ENCODE results near the gene LRRC72.
"Not testable (repeated sequence)": the region's sequence is repeated elsewhere in the genome, so short reads cannot be mapped to it uniquely, and the experiment has no call there.

The LRRC72 gene

DNA sequence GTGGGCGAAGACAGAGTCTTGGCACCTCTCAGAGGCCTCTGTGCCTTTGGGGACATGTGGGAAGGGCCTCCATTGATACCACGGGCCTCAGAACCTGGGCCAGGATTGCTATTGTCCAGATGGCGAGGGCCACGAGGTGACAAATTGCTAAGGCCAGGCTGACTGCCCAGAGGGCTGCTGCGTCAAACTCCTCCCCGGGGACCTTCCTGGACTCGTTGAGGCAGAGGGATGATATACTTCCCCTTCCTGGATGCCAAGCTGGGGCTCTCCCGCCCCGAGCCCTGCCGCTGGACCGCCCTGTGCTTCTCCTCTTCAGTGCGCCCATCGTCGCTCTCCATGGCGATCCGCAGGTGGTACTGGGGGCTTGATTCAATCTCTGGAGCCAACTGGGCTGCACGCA lies 58.9 kb downstream of the LRRC72 start:
- DNase-seq, result no peak

DNA sequence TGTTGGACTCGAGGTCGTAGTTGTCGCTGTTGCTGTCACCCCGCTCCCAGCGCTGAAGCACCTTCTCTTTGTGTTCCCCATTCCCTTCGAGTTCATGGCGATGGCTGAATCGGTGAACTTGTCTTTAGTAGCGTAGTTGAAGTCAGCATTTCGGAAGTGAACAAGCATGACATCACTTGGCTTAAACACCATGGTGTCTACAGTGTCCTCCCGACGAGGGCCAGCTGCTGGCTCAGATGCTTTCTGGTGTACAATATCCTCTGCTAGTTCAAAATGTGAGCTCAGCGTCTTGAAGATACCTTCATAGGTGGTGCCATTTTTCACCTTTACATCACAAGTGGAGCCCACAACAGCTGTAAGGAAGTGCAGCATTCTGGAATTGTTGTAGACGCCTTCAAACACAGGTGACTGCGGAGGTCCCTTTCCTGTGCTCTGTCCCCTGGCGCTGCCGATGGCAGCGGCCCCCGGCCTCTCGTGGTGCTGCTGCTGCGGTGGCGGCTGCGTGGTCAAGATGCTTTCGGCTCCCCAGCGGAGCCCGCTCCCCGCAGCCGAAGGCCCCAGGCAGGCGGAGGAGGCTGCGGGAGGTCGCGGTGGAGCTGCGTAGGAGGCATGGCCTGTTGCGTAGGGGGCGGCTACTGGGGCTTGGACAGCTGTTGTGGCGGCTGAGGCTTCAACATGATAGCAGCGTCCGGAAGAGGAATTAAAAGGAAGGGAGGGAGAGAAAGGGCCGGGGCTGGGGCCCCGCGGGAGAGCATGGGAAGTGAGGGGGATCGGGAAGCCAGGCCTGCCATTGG lies 59.7 kb downstream of the LRRC72 start:
- DNase-seq, result no peak

DNA sequence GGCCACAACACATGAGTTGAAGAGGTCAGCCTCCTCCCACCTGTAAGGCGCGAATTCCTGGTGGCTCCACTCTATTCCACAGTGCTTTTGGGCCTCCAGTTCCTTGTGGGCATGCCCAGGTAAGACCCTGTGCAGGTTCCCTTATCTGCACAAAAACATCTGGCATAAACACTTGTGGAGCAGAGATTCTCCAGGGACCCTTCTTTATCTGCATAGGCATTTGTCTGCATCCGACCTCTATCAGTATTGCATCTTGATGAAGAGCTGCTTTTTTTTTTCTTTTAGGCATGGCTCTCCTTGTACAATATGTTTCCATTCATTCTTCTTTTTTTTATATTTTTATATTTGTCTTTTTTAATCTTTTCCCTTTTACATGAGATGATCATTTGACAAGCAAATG lies 60.5 kb downstream of the LRRC72 start:
- no peak for DNase-seq

- DNase-seq, result no peak
These were observed 61.2 kb downstream of the LRRC72 start for GRCh38 chr7:16587790-16588189.

- DNase-seq, result no peak
These were observed 63.3 kb downstream of the LRRC72 start for GRCh38 chr7:16589881-16590280.

DNA sequence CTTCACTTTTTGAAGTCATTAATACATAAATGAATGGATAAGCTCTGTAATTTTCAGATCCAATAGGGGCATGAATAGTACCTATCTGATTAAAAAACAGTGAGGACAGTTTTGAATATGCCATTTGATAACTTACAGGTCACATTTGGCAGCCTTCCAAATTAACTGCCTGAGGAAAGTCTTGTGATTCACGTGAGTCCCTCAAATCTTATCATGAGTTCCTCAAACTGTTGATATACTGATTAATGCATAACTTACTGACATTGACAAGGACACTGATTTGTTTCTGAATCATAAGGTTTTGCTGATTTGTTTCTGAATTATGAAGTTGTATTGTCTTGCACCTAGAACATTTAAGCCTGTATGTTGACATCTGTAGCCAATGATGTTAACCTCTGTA lies 63.8 kb downstream of the LRRC72 start:
- no peak for DNase-seq

- no peak for DNase-seq
These were observed 65.8 kb downstream of the LRRC72 start for GRCh38 chr7:16592395-16592794.

DNA sequence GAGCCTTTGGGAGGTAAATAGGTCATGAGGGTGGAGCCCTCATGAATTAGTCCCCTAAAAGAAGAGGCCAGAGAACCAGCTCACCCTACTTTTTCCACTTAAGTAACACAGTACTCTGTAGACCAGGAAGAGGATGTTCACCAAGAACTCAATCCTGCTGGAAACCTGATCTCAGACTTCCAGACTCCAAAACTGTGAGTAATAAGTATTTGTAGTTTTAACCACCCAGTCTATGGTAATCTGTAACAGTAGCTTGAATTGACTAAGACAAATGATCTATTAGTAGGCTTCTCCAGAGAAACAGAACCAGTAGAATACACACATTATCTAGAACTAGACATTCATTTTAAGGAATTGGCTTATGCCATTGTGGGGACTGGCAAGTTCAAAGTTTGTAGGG lies 67.4 kb downstream of the LRRC72 start:
- DNase-seq, result peak; percentile 46

GRCh38 chr7:16594676-16595075 lies 68.1 kb downstream of the LRRC72 start:
- DNase-seq, result no peak

GRCh38 chr7:16595596-16595995 lies 69.0 kb downstream of the LRRC72 start:
- DNase-seq, result not testable (repeated sequence)

GRCh38 chr7:16598015-16598414 lies 71.4 kb downstream of the LRRC72 start:
- DNase-seq, result no peak

GRCh38 chr7:16599860-16600259 lies 73.2 kb downstream of the LRRC72 start:
- DNase-seq, result no peak

DNA sequence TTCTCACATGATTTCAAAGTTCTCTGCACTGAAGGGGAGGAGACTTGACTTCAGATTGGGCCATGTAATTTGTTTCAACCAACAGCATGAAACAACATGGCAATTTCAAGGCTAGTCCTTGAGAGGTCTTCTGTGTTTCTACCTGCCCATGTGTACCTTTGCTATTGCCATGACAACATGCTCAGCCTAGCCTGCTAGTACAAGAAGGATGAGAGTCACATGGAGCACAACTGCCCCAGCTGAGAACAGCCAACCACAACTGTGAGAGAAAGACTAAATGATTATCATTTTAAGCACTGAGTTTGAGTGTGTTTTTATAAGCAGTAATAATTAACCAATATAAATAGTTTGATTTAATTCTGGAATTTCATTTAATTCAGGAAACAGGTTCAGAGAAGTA lies 77.0 kb downstream of the LRRC72 start:
- no peak for DNase-seq

DNA sequence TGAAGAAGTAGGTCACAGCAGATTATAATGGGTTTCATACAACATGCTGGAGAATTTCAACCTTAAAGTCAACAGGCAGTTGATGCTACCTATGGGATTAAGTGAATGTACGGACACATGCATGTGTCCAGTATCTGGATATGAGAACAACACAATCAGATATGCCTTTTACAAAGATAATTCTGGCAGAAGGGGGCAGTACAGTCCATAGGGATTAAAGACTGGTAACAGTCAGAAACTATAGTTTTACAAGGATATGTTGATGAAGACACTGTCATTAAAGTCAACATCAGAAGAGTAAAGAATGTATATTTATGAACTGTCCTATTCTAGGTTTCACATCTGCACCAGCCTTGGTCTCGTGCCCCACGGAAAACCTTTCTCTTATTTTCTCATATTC lies 77.4 kb downstream of the LRRC72 start:
- no peak for DNase-seq

DNA sequence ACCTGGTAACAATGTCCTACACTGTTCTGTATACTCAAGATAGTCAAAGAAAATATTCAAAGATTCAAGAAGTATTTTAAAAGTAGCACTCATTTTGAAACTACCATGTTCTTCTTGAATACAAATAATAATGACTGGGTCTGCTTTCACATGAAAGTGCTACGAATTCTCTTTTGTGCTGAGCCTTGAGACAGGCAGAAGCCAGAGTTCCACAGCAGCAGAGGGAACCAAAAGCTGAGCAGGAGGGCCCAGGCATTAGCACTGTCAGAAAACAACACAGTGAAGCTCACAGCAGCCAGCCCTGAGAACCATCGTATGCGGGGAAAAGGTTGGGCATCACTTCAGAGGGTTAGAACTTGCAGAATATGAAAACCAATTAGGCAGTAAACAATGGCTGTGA lies 80.1 kb downstream of the LRRC72 start:
- DNase-seq, result no peak

GRCh38 chr7:16609842-16610450 lies 83.3 kb downstream of the LRRC72 start:
- no peak for DNase-seq

DNA sequence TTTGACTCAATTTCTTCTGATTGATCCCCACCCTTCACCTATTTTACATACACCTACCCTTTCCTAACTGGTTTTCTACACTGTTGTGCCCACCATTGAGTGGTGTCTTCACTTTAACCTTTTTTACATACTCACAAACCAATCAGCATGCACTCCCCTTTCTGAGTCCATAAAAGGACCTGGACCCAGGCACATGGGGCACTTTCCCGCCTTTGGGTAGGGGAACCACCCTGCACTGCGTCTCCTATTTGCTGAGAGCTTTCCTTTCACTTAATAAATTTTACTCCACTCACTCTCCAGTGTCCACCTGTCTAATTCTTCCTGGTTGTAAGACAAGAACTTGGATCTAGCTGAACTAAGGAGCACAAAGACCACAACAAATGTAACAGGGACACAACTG lies 85.1 kb downstream of the LRRC72 start:
- DNase-seq, result no peak

DNA sequence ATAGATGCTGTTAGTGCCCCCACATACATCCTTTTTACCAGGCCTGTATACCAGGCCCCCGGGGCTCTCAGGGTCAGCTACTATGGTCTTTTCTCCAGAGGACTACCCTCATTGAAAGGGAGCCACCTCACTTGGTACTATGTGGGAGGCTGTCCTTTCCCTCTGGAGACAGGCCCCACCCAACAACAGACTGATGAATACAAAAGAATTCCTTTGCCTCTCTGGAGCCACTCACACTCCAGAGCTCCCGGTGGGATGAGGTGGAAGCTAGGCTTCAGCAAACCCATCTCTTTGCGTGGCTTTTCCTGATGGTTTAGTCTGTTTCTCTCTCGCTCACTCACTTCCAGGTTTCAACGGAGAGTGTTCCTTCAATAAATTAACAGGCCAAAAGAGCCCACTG lies 88.6 kb downstream of the LRRC72 start:
- no peak for DNase-seq

- DNase-seq, result no peak
These were observed 89.5 kb downstream of the LRRC72 start for GRCh38 chr7:16616122-16616521.

DNA sequence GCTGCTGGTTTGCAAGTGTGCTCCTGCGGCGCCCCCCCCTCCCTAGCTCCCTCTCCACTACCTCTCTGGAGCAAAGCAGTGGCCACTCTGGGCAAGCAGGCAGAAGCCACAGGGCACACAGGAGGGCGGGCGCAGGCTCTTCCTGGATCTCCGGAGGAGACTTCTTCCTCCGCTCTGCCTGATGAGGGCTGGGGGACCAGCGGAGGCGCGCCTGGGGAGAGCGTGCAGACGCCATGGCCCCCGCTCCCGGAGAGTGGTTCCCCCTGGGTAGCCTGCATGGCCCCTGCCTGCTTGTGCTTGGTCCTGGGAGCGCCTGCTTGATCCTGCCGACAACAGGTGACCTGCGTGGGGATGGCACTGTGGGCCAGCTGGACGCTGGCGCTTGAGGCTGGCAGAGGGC lies 89.9 kb downstream of the LRRC72 start:
- DNase-seq, result no peak

- no peak for DNase-seq
These were observed 93.4 kb downstream of the LRRC72 start for GRCh38 chr7:16619979-16620408.

GRCh38 chr7:16626388-16626787 lies 99.8 kb downstream of the LRRC72 start:
- DNase-seq, result no peak

- no peak for DNase-seq
These were observed 100.6 kb downstream of the LRRC72 start for GRCh38 chr7:16627236-16627635.

DNA sequence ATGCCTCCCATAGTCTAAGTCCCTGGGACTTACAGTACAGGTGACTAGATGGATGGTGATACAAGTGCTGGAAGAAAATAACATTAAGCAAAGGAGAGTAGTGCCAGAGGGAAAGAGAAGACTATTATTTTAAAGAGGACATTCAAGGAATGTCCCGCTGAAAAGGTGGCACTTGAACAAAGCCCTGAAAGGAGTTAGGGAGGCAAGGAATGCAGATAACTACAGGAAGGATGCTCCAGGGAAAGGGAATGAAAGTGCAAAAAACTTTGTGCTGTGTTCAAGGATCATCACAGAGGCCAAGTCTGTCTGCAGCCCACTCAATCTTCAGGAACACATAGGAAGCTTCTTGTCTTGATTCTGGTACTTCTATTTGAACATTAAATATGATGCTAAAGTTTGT lies 104.0 kb downstream of the LRRC72 start:
- DNase-seq, result no peak

All from NCI-H226 (cell line).